Mononuclear cell (primary cell): ENCODE measurements around the gene SPX. TPM values are rescaled to one million over a fixed set of nuclear protein-coding genes. Genes with fewer than 3 reads are reported as not detected.

Experiments
- total RNA-seq: library from RNA; depleted of rRNA; stranded (reverse); fragments of >200 nt; gene quantifications from one replicate; pipeline ENCODE4 v1.2.3, GENCODE V29; 2012

SPX gene
- total RNA-seq, 1 donor = 11.2 TPM

Other genes with a start within 250 kb of the SPX start
- under 0.01 TPM for gene SLCO1A2, start 191.4 kb upstream of the SPX start, total RNA-seq
- gene IAPP, start 153.4 kb upstream of the SPX start, total RNA-seq = not detected
- 68.6 TPM for gene PYROXD1, start 88.6 kb upstream of the SPX start, total RNA-seq
- gene RECQL, start 24.7 kb upstream of the SPX start, total RNA-seq = 24.3 TPM
- 116 TPM for gene GOLT1B, start 24.5 kb upstream of the SPX start, total RNA-seq
- not detected for gene GYS2, start 78.6 kb downstream of the SPX start, total RNA-seq
- 571 TPM for gene LDHB, start 131.5 kb downstream of the SPX start, total RNA-seq
- not detected for gene KCNJ8, start 248.4 kb downstream of the SPX start, total RNA-seq